Measurements from ENCODE around the gene LAPTM5. TPM values are rescaled to one million over a fixed set of nuclear protein-coding genes. Genes with fewer than 3 reads are reported as not detected.

Gene LAPTM5
- total and polyA plus RNA-seq, 2 donors (not counting 3 experiments of a cell fraction or from before 2014, with no cell fraction given): 83.4 to 95.2 TPM

DNA sequence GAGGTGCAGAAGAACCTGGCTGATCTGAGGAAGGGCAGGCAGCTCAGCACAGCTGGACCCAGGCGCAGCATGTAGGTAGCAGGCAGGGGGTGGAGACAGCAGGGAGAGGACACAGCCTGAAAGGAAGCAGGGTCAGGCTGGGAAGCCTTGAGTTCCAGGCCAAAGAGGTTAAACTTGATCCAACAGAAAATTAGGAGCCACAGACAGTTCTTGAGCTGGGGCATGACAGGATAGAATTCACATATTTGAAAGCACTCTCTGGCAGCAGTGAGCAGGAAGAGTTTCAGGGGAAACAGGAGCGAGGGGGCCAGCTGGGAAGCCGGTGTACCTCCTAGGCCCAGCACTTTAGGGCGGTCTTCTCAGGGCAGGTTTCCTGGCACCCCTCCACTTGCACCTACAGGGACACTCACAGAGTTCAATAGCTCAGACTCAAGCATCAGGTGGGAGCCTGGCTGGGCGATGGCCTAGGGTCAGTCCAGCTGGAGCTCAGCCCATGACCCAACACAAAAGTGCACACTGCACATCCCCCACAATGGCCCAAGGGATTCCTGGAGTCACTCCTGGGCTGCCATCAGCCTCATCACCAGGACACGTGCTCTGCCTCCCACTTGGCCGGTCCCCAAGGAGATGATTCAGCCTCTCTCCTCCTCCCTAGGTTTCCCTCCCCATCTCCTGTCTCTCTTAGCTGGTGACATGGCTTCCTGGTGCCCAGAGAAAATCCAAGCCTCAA, 56.9 kb downstream of the LAPTM5 start:
- intact Hi-C loops (cut with micrococcal nuclease): no loop called here
- no peak overlapping the region for H3K4me3 ChIP-seq (replicated peaks in 1 of 3; ENCODE audit: insufficient read depth in 1 of 3, low read depth in 1 of 3, low read length in 3 of 3)
- H3K9me3 ChIP-seq (replicated peaks; ENCODE audit: control insufficient read depth, insufficient read depth, low read length): no peaks in the 10 kb centered on the region
- DNase-seq (ENCODE audit: low read depth, low spot score) (no peak), FAIRE-seq (no peak)
- no peaks in the 10 kb centered on the region for H3K9me1 ChIP-seq (replicated peaks; ENCODE audit: control insufficient read depth, extremely low read depth, insufficient read depth, low read length)
- H3K79me2 ChIP-seq (ENCODE audit: control insufficient read depth, insufficient read depth, low read length): no peaks in the 10 kb centered on the region
- no peak overlapping the region for H3K4me2 ChIP-seq (ENCODE audit: insufficient read depth, low read length)
- CTCF ChIA-PET: interaction anchor here (0.9 kb wide), 1 partner anchor 320 kb away, joined by 3 read pairs; no protein-coding TSS in a partner anchor
- H2AFZ ChIP-seq (ENCODE audit: low read depth, low read length): no peak overlapping the region
- TF ChIP-seq EZH2 (IDR thresholded peaks at IDR 0.05; ENCODE audit: borderline replicate concordance, low read depth, low read length, severe bottlenecking) (no peak), FOS (IDR thresholded peaks at IDR 0.05; ENCODE audit: borderline replicate concordance, insufficient read depth, low read length) (no peak), MYC (IDR thresholded peaks at IDR 0.05; ENCODE audit: low read depth, low read length) (no peak), POLR2AphosphoS5 (IDR thresholded peaks at IDR 0.05; ENCODE audit: insufficient read depth, low read depth, low read length) (no peak), GATA2 (IDR thresholded peaks at IDR 0.05; ENCODE audit: insufficient read depth, insufficient read length, low read depth, low read length) (no peak), POLR2A (IDR thresholded peaks at IDR 0.05; ENCODE audit: low read depth, low read length) (no peak), JUN (IDR thresholded peaks at IDR 0.05; ENCODE audit: borderline replicate concordance, insufficient read depth, insufficient read length, low read depth) (no peak)
- TF ChIP-seq, protein P1, sequence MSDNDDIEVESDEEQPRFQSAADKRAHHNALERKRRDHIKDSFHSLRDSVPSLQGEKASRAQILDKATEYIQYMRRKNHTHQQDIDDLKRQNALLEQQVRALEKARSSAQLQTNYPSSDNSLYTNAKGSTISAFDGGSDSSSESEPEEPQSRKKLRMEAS (IDR thresholded peaks at IDR 0.05; ENCODE audit: insufficient read depth, insufficient read length): no peak
- TF ChIP-seq, protein P2, sequence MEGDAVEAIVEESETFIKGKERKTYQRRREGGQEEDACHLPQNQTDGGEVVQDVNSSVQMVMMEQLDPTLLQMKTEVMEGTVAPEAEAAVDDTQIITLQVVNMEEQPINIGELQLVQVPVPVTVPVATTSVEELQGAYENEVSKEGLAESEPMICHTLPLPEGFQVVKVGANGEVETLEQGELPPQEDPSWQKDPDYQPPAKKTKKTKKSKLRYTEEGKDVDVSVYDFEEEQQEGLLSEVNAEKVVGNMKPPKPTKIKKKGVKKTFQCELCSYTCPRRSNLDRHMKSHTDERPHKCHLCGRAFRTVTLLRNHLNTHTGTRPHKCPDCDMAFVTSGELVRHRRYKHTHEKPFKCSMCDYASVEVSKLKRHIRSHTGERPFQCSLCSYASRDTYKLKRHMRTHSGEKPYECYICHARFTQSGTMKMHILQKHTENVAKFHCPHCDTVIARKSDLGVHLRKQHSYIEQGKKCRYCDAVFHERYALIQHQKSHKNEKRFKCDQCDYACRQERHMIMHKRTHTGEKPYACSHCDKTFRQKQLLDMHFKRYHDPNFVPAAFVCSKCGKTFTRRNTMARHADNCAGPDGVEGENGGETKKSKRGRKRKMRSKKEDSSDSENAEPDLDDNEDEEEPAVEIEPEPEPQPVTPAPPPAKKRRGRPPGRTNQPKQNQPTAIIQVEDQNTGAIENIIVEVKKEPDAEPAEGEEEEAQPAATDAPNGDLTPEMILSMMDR (IDR thresholded peaks at IDR 0.05; ENCODE audit: extremely low read depth in 1 of 2, insufficient read depth in 1 of 2, low read depth in 1 of 2, low read length in 2 of 2): no peak
- H3K27ac ChIP-seq (ENCODE audit: insufficient read depth, low read depth, low read length): no peak overlapping the region
- H3K4me1 ChIP-seq (ENCODE audit: control insufficient read depth, extremely low read depth, insufficient read depth, low read length): no peaks in the 10 kb centered on the region
- H3K36me3 ChIP-seq (ENCODE audit: control insufficient read depth in 2 of 2, extremely low read depth in 1 of 2, insufficient read depth in 2 of 2, low read length in 2 of 2): no peaks in the 10 kb centered on the region
- H3K9ac ChIP-seq (replicated peaks; ENCODE audit: extremely low read depth, insufficient read depth, low read length): no peak overlapping the region
- dilution Hi-C loops (cut with MboI; ENCODE audit: extremely low pct_ligation_motif_present, low sequenced_read_pairs): no loop called here
- H4K20me1 ChIP-seq (replicated peaks; ENCODE audit: control insufficient read depth, extremely low read depth, insufficient read depth, low read length): no peaks in the 10 kb centered on the region
- POLR2A ChIA-PET: no interaction called here
- no TSS peak for BruUV-seq (replicated peaks)
- no peaks in the 10 kb centered on the region for H3K27me3 ChIP-seq (ENCODE audit: control insufficient read depth in 2 of 2, insufficient read depth in 2 of 2, low read length in 2 of 2)
